ENCODE results near the gene BHLHE41.

Gene BHLHE41

GRCh38 chr12:26152507-26153102, 27.8 kb upstream of the BHLHE41 start:
- H3K27me3 ChIP-seq (ENCODE audit: control insufficient read depth, insufficient read depth, low read length) = no peaks in the 10 kb centered on the region
- H3K4me1 ChIP-seq (ENCODE audit: control insufficient read depth, insufficient read depth, low read length) = peaks cover 11% of the 10 kb centered on the region
- no peaks in the 10 kb centered on the region for H3K36me3 ChIP-seq (ENCODE audit: control insufficient read depth, insufficient read depth, low read length)
- no peak overlapping the region for H3K27ac ChIP-seq (ENCODE audit: low read depth, low read length)
- no peak overlapping the region for H3K4me3 ChIP-seq (ENCODE audit: low read length)
- no peak overlapping the region for H3K9ac ChIP-seq (ENCODE audit: low read length)

- Histone ChIP-seq H3K9ac (ENCODE audit: low read length) (no peak overlapping the region), H3K27ac (ENCODE audit: low read depth, low read length) (no peak overlapping the region), H3K36me3 (ENCODE audit: control insufficient read depth, insufficient read depth, low read length) (no peaks in the 10 kb centered on the region), H3K4me1 (ENCODE audit: control insufficient read depth, insufficient read depth, low read length) (peaks cover 11% of the 10 kb centered on the region), H3K4me3 (ENCODE audit: low read length) (no peak overlapping the region), H3K27me3 (ENCODE audit: control insufficient read depth, insufficient read depth, low read length) (no peaks in the 10 kb centered on the region)
These were observed 26.1 kb upstream of the BHLHE41 start for GRCh38 chr12:26150736-26151450.

- no peak overlapping the region for H3K4me3 ChIP-seq (ENCODE audit: low read length)
- H3K36me3 ChIP-seq (ENCODE audit: control insufficient read depth, insufficient read depth, low read length) = no peaks in the 10 kb centered on the region
- no peak overlapping the region for H3K27ac ChIP-seq (ENCODE audit: low read depth, low read length)
- H3K9ac ChIP-seq (ENCODE audit: low read length) = no peak overlapping the region
- H3K27me3 ChIP-seq (ENCODE audit: control insufficient read depth, insufficient read depth, low read length) = no peaks in the 10 kb centered on the region
- peaks cover 11% of the 10 kb centered on the region for H3K4me1 ChIP-seq (ENCODE audit: control insufficient read depth, insufficient read depth, low read length)
These were observed 25.2 kb upstream of the BHLHE41 start for GRCh38 chr12:26149968-26150500.

- Histone ChIP-seq H3K4me3 (ENCODE audit: low read length) (no peak overlapping the region), H3K9ac (ENCODE audit: low read length) (no peak overlapping the region), H3K27me3 (ENCODE audit: control insufficient read depth, insufficient read depth, low read length) (no peaks in the 10 kb centered on the region), H3K4me1 (ENCODE audit: control insufficient read depth, insufficient read depth, low read length) (peaks cover 4% of the 10 kb centered on the region), H3K36me3 (ENCODE audit: control insufficient read depth, insufficient read depth, low read length) (no peaks in the 10 kb centered on the region), H3K27ac (ENCODE audit: low read depth, low read length) (no peak overlapping the region)
These were observed 23.5 kb upstream of the BHLHE41 start for GRCh38 chr12:26148291-26148690.

- Histone ChIP-seq H3K9ac (ENCODE audit: low read length) (no peak overlapping the region), H3K4me1 (ENCODE audit: control insufficient read depth, insufficient read depth, low read length) (no peaks in the 10 kb centered on the region), H3K36me3 (ENCODE audit: control insufficient read depth, insufficient read depth, low read length) (no peaks in the 10 kb centered on the region), H3K4me3 (ENCODE audit: low read length) (no peak overlapping the region), H3K27ac (ENCODE audit: low read depth, low read length) (no peak overlapping the region), H3K27me3 (ENCODE audit: control insufficient read depth, insufficient read depth, low read length) (no peaks in the 10 kb centered on the region)
These were observed 18.5 kb upstream of the BHLHE41 start for GRCh38 chr12:26143291-26143690.

GRCh38 chr12:26138860-26139259, 14.0 kb upstream of the BHLHE41 start:
- Histone ChIP-seq H3K4me1 (ENCODE audit: control insufficient read depth, insufficient read depth, low read length) (peaks cover 3% of the 10 kb centered on the region), H3K27ac (ENCODE audit: low read depth, low read length) (no peak overlapping the region), H3K36me3 (ENCODE audit: control insufficient read depth, insufficient read depth, low read length) (no peaks in the 10 kb centered on the region), H3K27me3 (ENCODE audit: control insufficient read depth, insufficient read depth, low read length) (no peaks in the 10 kb centered on the region), H3K9ac (ENCODE audit: low read length) (no peak overlapping the region), H3K4me3 (ENCODE audit: low read length) (no peak overlapping the region)

GRCh38 chr12:26136688-26137087, 11.9 kb upstream of the BHLHE41 start:
- Histone ChIP-seq H3K9ac (ENCODE audit: low read length) (no peak overlapping the region), H3K36me3 (ENCODE audit: control insufficient read depth, insufficient read depth, low read length) (no peaks in the 10 kb centered on the region), H3K4me1 (ENCODE audit: control insufficient read depth, insufficient read depth, low read length) (peaks cover 3% of the 10 kb centered on the region), H3K27me3 (ENCODE audit: control insufficient read depth, insufficient read depth, low read length) (no peaks in the 10 kb centered on the region), H3K4me3 (ENCODE audit: low read length) (no peak overlapping the region), H3K27ac (ENCODE audit: low read depth, low read length) (no peak overlapping the region)

GRCh38 chr12:26135571-26135970, 10.7 kb upstream of the BHLHE41 start:
- Histone ChIP-seq H3K36me3 (ENCODE audit: control insufficient read depth, insufficient read depth, low read length) (no peaks in the 10 kb centered on the region), H3K27me3 (ENCODE audit: control insufficient read depth, insufficient read depth, low read length) (no peaks in the 10 kb centered on the region), H3K4me1 (ENCODE audit: control insufficient read depth, insufficient read depth, low read length) (peaks cover 3% of the 10 kb centered on the region), H3K4me3 (ENCODE audit: low read length) (peak overlapping the region; percentile 19), H3K9ac (ENCODE audit: low read length) (no peak overlapping the region), H3K27ac (ENCODE audit: low read depth, low read length) (no peak overlapping the region)

GRCh38 chr12:26135010-26135420, 10.2 kb upstream of the BHLHE41 start:
- peaks cover 3% of the 10 kb centered on the region for H3K4me1 ChIP-seq (ENCODE audit: control insufficient read depth, insufficient read depth, low read length)
- H3K27me3 ChIP-seq (ENCODE audit: control insufficient read depth, insufficient read depth, low read length) = no peaks in the 10 kb centered on the region
- peak overlapping the region; percentile 19 for H3K4me3 ChIP-seq (ENCODE audit: low read length)
- H3K9ac ChIP-seq (ENCODE audit: low read length) = peak overlapping the region; percentile 17
- no peak overlapping the region for H3K27ac ChIP-seq (ENCODE audit: low read depth, low read length)
- H3K36me3 ChIP-seq (ENCODE audit: control insufficient read depth, insufficient read depth, low read length) = no peaks in the 10 kb centered on the region

GRCh38 chr12:26134540-26134939, 9.7 kb upstream of the BHLHE41 start:
- Histone ChIP-seq H3K27ac (ENCODE audit: low read depth, low read length) (no peak overlapping the region), H3K36me3 (ENCODE audit: control insufficient read depth, insufficient read depth, low read length) (no peaks in the 10 kb centered on the region), H3K9ac (ENCODE audit: low read length) (peak overlapping the region; percentile 17)

GRCh38 chr12:26133521-26133920, 8.7 kb upstream of the BHLHE41 start:
- no peak overlapping the region for H3K27ac ChIP-seq (ENCODE audit: low read depth, low read length)
- peaks cover 3% of the 10 kb centered on the region for H3K4me1 ChIP-seq (ENCODE audit: control insufficient read depth, insufficient read depth, low read length)
- no peak overlapping the region for H3K9ac ChIP-seq (ENCODE audit: low read length)
- no peaks in the 10 kb centered on the region for H3K36me3 ChIP-seq (ENCODE audit: control insufficient read depth, insufficient read depth, low read length)
- H3K27me3 ChIP-seq (ENCODE audit: control insufficient read depth, insufficient read depth, low read length) = no peaks in the 10 kb centered on the region
- no peak overlapping the region for H3K4me3 ChIP-seq (ENCODE audit: low read length)

More at GRCh38 chr12:26134540-26134939, 9.7 kb upstream of the BHLHE41 start:
- H3K4me1 ChIP-seq (ENCODE audit: control insufficient read depth, insufficient read depth, low read length) = peaks cover 3% of the 10 kb centered on the region
- no peaks in the 10 kb centered on the region for H3K27me3 ChIP-seq (ENCODE audit: control insufficient read depth, insufficient read depth, low read length)
- H3K4me3 ChIP-seq (ENCODE audit: low read length) = no peak overlapping the region

- H3K27ac ChIP-seq (ENCODE audit: low read depth, low read length) = no peak overlapping the region
- H3K4me3 ChIP-seq (ENCODE audit: low read length) = no peak overlapping the region
- no peaks in the 10 kb centered on the region for H3K27me3 ChIP-seq (ENCODE audit: control insufficient read depth, insufficient read depth, low read length)
- H3K9ac ChIP-seq (ENCODE audit: low read length) = no peak overlapping the region
- no peaks in the 10 kb centered on the region for H3K36me3 ChIP-seq (ENCODE audit: control insufficient read depth, insufficient read depth, low read length)
- H3K4me1 ChIP-seq (ENCODE audit: control insufficient read depth, insufficient read depth, low read length) = peaks cover 3% of the 10 kb centered on the region
These were observed 8.0 kb upstream of the BHLHE41 start for GRCh38 chr12:26132866-26133265.

- H3K36me3 ChIP-seq (ENCODE audit: control insufficient read depth, insufficient read depth, low read length) = no peaks in the 10 kb centered on the region
- no peak overlapping the region for H3K4me3 ChIP-seq (ENCODE audit: low read length)
- H3K4me1 ChIP-seq (ENCODE audit: control insufficient read depth, insufficient read depth, low read length) = peaks cover 6% of the 10 kb centered on the region
- no peaks in the 10 kb centered on the region for H3K27me3 ChIP-seq (ENCODE audit: control insufficient read depth, insufficient read depth, low read length)
- H3K27ac ChIP-seq (ENCODE audit: low read depth, low read length) = no peak overlapping the region
- no peak overlapping the region for H3K9ac ChIP-seq (ENCODE audit: low read length)
These were observed 7.1 kb upstream of the BHLHE41 start for GRCh38 chr12:26131936-26132335.
